Measurements from ENCODE around the gene CNIH3. TPM values are rescaled to one million over a fixed set of nuclear protein-coding genes. Genes with fewer than 3 reads are reported as not detected.

The CNIH3 gene
- total RNA-seq, 2 donors from 2014 or later, result 7.9 to 15.3 TPM

GRCh38 chr1:224588515-224588914, 27.6 kb upstream of the CNIH3 start:
- 57 to 83% methylated on average over 1 of the region's 1 CpG for WGBS, 2 donors

GRCh38 chr1:224589006-224589405, 27.1 kb upstream of the CNIH3 start:
- ATAC-seq, result no peak
- H3K27me3 ChIP-seq, result no peaks in the 10 kb centered on the region

More at GRCh38 chr1:224588515-224588914, 27.6 kb upstream of the CNIH3 start:
- Histone ChIP-seq H3K9me3 (no peaks in the 10 kb centered on the region), H3K27me3 (no peaks in the 10 kb centered on the region), H3K4me1 (no peaks in the 10 kb centered on the region), H3K36me3 (replicated peaks in 1 of 2; ENCODE audit: insufficient read depth in 1 of 2, low read depth in 2 of 2) (no peaks in the 10 kb centered on the region), H3K27ac (no peak overlapping the region), H3K4me3 (no peak overlapping the region)
- no peak for TF ChIP-seq CTCF (IDR thresholded peaks at IDR 0.05)
- no peak for TF ChIP-seq POLR2A (IDR thresholded peaks at IDR 0.05)
- ATAC-seq (no peak), DNase-seq (no peak)
- intact Hi-C loops (cut with DNase I), result no loop called here

GRCh38 chr1:224591326-224591725, 24.8 kb upstream of the CNIH3 start:
- Histone ChIP-seq H3K9me3 (no peaks in the 10 kb centered on the region), H3K27ac (no peak overlapping the region), H3K36me3 (replicated peaks in 1 of 2; ENCODE audit: insufficient read depth in 1 of 2, low read depth in 2 of 2) (no peaks in the 10 kb centered on the region), H3K4me1 (no peaks in the 10 kb centered on the region), H3K4me3 (no peak overlapping the region), H3K27me3 (no peaks in the 10 kb centered on the region)
- ATAC-seq (no peak), DNase-seq (no peak)
- WGBS, 2 donors, result 87 to 100% methylated on average over 1 of the region's 1 CpG
- no peak for TF ChIP-seq POLR2A (IDR thresholded peaks at IDR 0.05)
- TF ChIP-seq CTCF (IDR thresholded peaks at IDR 0.05), result no peak
- intact Hi-C loops (cut with DNase I), result no loop called here

More at GRCh38 chr1:224589006-224589405, 27.1 kb upstream of the CNIH3 start:
- TF ChIP-seq POLR2A (IDR thresholded peaks at IDR 0.05), result no peak
- TF ChIP-seq CTCF (IDR thresholded peaks at IDR 0.05), result no peak
- WGBS, 2 donors, result 81 to 83% methylated on average over 6 of the region's 6 CpGs
- intact Hi-C loops (cut with DNase I), result no loop called here
- Histone ChIP-seq H3K36me3 (replicated peaks in 1 of 2; ENCODE audit: insufficient read depth in 1 of 2, low read depth in 2 of 2) (no peaks in the 10 kb centered on the region), H3K4me1 (no peaks in the 10 kb centered on the region), H3K27ac (no peak overlapping the region), H3K4me3 (no peak overlapping the region), H3K9me3 (no peaks in the 10 kb centered on the region)
- DNase-seq, result no peak

GRCh38 chr1:224592636-224593582, 23.2 kb upstream of the CNIH3 start:
- no peak for TF ChIP-seq CTCF (IDR thresholded peaks at IDR 0.05)
- TF ChIP-seq POLR2A (IDR thresholded peaks at IDR 0.05), result no peak
- Histone ChIP-seq H3K27ac (no peak overlapping the region), H3K27me3 (no peaks in the 10 kb centered on the region), H3K4me1 (no peaks in the 10 kb centered on the region), H3K4me3 (no peak overlapping the region), H3K36me3 (replicated peaks in 1 of 2; ENCODE audit: insufficient read depth in 1 of 2, low read depth in 2 of 2) (no peaks in the 10 kb centered on the region), H3K9me3 (no peaks in the 10 kb centered on the region)
- intact Hi-C loops (cut with DNase I), result no loop called here
- DNase-seq (peak in 1 of 4 donors; percentile 25), ATAC-seq (no peak)
- WGBS, 2 donors, result 82 to 89% methylated on average over 6 of the region's 6 CpGs
